ENCODE measurements around the gene CD1C.

The CD1C gene

GRCh38 chr1:158295791-158296190 is 6.1 kb downstream of the CD1C start:
- no peak for TF ChIP-seq GATA2 (IDR thresholded peaks at IDR 0.05; ENCODE audit: low read depth, low read length)
- no peak for TF ChIP-seq GATA3 (IDR thresholded peaks at IDR 0.05; ENCODE audit: low read depth, low read length)

- no peak for TF ChIP-seq GATA2 (IDR thresholded peaks at IDR 0.05; ENCODE audit: low read depth, low read length)
- no peak for TF ChIP-seq GATA3 (IDR thresholded peaks at IDR 0.05; ENCODE audit: low read depth, low read length)
Observed at GRCh38 chr1:158310623-158311022, 20.9 kb downstream of the CD1C start.

GRCh38 chr1:158311066-158311465 is 21.3 kb downstream of the CD1C start:
- TF ChIP-seq GATA2 (IDR thresholded peaks at IDR 0.05; ENCODE audit: low read depth, low read length) (no peak), GATA3 (IDR thresholded peaks at IDR 0.05; ENCODE audit: low read depth, low read length) (no peak)

GRCh38 chr1:158323866-158324265 is 34.1 kb downstream of the CD1C start:
- no peak for TF ChIP-seq GATA3 (IDR thresholded peaks at IDR 0.05; ENCODE audit: low read depth, low read length)
- TF ChIP-seq GATA2 (IDR thresholded peaks at IDR 0.05; ENCODE audit: low read depth, low read length), result no peak

GRCh38 chr1:158324395-158324794 is 34.7 kb downstream of the CD1C start:
- TF ChIP-seq GATA2 (IDR thresholded peaks at IDR 0.05; ENCODE audit: low read depth, low read length), result no peak
- no peak for TF ChIP-seq GATA3 (IDR thresholded peaks at IDR 0.05; ENCODE audit: low read depth, low read length)

- TF ChIP-seq GATA3 (IDR thresholded peaks at IDR 0.05; ENCODE audit: low read depth, low read length) (no peak), GATA2 (IDR thresholded peaks at IDR 0.05; ENCODE audit: low read depth, low read length) (no peak)
Observed at GRCh38 chr1:158327481-158327880, 37.8 kb downstream of the CD1C start.

GRCh38 chr1:158328426-158328825 is 38.7 kb downstream of the CD1C start:
- TF ChIP-seq GATA2 (IDR thresholded peaks at IDR 0.05; ENCODE audit: low read depth, low read length) (no peak), GATA3 (IDR thresholded peaks at IDR 0.05; ENCODE audit: low read depth, low read length) (no peak)

- no peak for TF ChIP-seq GATA3 (IDR thresholded peaks at IDR 0.05; ENCODE audit: low read depth, low read length)
- no peak for TF ChIP-seq GATA2 (IDR thresholded peaks at IDR 0.05; ENCODE audit: low read depth, low read length)
Observed at GRCh38 chr1:158329300-158329699, 39.6 kb downstream of the CD1C start.

- TF ChIP-seq GATA3 (IDR thresholded peaks at IDR 0.05; ENCODE audit: low read depth, low read length), result no peak
Observed at GRCh38 chr1:158329733-158330132, 40.0 kb downstream of the CD1C start.

- no peak for TF ChIP-seq GATA2 (IDR thresholded peaks at IDR 0.05; ENCODE audit: low read depth, low read length)
- TF ChIP-seq GATA3 (IDR thresholded peaks at IDR 0.05; ENCODE audit: low read depth, low read length), result no peak
Observed at GRCh38 chr1:158330391-158331105, 40.8 kb downstream of the CD1C start.

- TF ChIP-seq GATA2 (IDR thresholded peaks at IDR 0.05; ENCODE audit: low read depth, low read length) (no peak), GATA3 (IDR thresholded peaks at IDR 0.05; ENCODE audit: low read depth, low read length) (no peak)
Observed at GRCh38 chr1:158331106-158331425, 41.3 kb downstream of the CD1C start.

- TF ChIP-seq GATA2 (IDR thresholded peaks at IDR 0.05; ENCODE audit: low read depth, low read length) (no peak), GATA3 (IDR thresholded peaks at IDR 0.05; ENCODE audit: low read depth, low read length) (no peak)
Observed at GRCh38 chr1:158331481-158332150, 41.9 kb downstream of the CD1C start, which contains the start of gene CD1B. CD1B (minus strand) TSS chr1:158331531; CDS start chr1:158331423, 108 bp downstream.

GRCh38 chr1:158333405-158334155 is 43.9 kb downstream of the CD1C start:
- TF ChIP-seq GATA3 (IDR thresholded peaks at IDR 0.05; ENCODE audit: low read depth, low read length), result no peak
- no peak for TF ChIP-seq GATA2 (IDR thresholded peaks at IDR 0.05; ENCODE audit: low read depth, low read length)

- TF ChIP-seq GATA2 (IDR thresholded peaks at IDR 0.05; ENCODE audit: low read depth, low read length) (no peak), GATA3 (IDR thresholded peaks at IDR 0.05; ENCODE audit: low read depth, low read length) (no peak)
Observed at GRCh38 chr1:158334526-158335212, 44.9 kb downstream of the CD1C start.
